ENCODE measurements around the gene TACC2.

DNA sequence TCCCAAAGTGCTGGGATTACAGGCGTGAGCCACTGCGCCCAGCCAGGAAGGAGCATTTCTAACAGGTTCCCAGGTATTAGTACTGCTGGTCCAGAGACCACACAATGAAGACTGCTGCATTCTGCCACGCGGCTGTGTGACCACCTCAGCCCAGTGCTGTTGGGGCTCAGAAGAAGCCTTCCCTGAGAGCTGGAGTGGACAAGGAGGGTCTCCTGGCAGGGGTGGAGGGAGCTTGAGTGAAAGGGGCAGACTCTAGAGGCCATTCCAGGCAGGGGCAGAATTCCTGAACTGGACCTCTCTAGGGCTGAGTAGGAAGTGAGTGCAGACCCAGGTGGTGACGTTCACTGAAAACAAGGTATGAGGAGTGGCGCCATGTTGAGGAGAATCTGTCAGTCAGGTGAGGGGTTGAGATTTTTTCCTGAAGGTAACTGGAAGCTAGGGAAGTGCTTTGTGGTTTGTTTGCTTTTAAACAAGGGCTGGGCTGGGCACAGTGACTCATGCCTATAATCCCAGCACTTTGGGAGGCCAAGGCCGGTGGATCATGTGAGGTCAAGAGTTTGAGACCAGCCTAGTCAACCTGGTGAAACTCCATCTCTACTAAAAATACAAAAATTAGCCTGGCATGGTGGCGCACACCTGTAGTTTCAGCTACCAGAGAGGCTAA lies 67.6 kb downstream of the TACC2 start:
- TF ChIP-seq CTCF (IDR thresholded peaks at IDR 0.05; ENCODE audit: insufficient read depth, low read length, poor library complexity, severe bottlenecking) (no peak), EZH2phosphoT487 (conservative IDR thresholded peaks at IDR 0.05; ENCODE audit: low read length) (no peak)
